Islet of Langerhans (tissue), 1 donor: ENCODE measurements around the gene HERC5.
"Not testable (repeated sequence)": the region's sequence is repeated elsewhere in the genome, so short reads cannot be mapped to it uniquely, and the experiment has no call there.

Source experiments
- FAIRE-seq: peaks from one replicate; lab custom pipeline; 2011; peaks lifted over from hg19 to GRCh38; lab: Jason Lieb, UNC

The HERC5 gene

GRCh38 chr4:88522702-88523324 lies 65.9 kb downstream of the HERC5 start:
- FAIRE-seq: no peak

DNA sequence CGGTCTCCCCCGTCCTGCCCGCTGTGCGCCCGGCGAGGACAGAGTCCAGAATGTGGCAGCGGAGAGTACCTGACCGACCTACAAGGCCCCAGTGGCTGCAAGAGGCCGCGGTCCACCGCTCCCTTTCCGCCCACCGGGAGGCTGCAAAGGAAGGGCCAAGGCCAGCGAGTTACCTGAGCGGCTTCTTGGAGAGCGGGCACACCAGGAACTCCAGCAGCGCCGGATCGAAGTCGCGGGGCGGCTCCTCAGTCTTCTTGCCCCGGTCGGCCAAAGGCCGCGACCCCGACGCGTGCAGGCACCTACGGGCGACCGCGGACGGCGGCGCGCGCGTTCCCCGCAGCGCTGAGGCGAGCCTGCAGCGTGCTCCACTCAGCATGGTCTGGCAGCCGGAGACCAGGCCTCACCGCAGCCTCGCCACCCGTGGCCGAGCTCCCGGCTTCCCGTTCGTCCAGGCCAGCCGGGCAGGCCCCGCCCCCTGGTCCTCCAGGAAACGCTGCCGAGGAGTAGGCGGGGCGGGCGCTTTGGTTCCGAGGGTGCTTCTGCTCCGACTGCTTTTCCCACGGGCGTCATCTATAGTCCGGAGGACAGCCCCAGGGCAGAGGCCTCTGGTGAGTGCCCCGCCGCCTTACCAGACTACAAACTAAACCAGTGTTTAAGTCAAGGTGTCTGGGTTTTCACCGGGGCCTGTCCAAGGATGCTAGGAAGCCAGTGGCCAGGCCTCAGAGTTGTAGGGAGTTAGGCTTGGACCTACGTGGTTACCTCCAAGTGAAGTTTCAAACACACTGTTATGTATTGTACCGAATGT lies 66.6 kb downstream of the HERC5 start, which contains the start of gene PYURF:
PYURF (minus strand) TSS at position 452 of the 805 bp plus-strand sequence; CDS start at position 376, 76 bp downstream.
- FAIRE-seq: no peak

DNA sequence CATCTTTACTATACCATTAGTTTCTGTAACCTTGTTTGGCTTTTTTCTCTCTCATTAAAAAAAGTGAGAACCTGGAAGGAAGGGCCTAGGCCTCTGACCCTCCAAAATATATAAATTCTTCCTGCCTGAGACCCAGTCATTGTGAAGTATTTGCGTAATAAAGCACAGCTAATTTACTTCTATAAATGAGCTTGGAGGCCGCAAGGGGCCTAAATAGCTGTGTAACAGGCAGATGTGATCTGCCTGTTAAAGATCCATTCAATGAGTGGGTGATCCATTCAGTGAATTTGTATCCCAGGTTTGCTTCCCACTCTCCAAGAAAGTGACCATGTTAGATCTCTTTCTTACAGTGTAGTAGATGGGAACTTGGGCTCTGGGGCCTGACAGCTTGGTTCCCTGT lies 67.3 kb downstream of the HERC5 start:
- no peak for FAIRE-seq

DNA sequence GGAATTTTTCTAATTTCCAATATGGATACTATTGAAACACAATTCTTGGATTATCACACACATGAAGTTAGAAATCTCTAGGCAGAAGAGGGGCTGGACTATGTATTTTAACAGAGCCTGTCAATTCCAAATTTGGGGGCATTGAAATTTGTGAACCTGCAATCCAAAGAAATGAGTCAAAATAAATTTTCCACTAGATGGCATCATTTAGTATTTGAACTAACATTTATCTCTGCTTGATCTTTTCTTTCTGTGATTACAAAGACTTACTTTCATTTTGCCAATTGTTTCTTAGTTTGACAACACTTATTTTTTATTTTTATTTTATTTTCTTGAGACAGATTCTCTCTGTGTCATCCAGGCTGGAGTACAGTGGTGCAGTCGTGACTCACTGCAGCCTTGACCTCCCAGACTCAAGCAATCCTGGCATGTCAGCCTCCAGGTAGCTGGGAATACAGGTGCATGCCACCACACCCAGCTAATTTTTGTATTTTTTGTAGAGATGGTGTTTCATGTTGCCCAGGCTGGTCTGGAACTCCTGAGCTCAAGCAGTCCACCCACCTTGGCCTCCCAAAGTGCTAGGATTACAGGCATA lies 69.4 kb downstream of the HERC5 start:
- peak; percentile 90 for FAIRE-seq

GRCh38 chr4:88527787-88528186 lies 70.9 kb downstream of the HERC5 start:
- no peak for FAIRE-seq

DNA sequence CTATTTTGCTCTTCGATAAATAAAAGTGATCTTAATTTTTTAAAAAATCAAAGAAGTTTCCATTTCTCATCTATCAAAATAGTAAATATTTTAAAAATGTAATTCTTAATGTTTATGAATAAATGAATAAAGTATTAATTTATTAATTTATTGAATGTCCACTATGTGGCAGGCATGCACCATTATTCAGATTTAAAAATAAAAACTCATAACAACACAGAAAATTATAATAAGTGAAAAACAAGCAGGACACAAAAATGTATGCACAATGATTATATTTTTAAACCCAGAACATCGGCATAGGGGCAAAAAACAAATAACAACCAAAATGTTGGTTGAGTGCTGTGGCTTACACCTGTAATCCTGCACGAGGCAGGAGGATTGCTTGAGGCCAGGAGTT lies 71.9 kb downstream of the HERC5 start:
- no peak for FAIRE-seq

DNA sequence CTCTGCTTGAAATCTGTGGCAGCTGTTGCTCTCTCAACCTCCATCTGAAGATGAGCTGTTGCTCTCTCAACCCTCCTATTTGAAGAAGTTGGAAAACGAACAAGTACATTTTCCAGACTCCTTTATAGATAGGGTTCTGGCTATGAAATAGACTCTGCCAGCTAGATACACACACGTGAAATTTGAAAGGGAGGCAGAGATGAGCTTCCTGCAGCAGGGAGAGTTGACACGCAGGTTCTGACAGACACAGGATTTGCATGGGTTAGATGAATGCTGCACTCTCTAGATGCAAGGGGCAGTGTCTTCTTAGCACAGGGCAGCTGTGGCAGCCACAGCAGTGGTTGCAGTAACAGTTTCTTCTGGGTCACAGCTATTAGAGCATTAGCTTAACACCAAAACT lies 74.6 kb downstream of the HERC5 start:
- FAIRE-seq: no peak

DNA sequence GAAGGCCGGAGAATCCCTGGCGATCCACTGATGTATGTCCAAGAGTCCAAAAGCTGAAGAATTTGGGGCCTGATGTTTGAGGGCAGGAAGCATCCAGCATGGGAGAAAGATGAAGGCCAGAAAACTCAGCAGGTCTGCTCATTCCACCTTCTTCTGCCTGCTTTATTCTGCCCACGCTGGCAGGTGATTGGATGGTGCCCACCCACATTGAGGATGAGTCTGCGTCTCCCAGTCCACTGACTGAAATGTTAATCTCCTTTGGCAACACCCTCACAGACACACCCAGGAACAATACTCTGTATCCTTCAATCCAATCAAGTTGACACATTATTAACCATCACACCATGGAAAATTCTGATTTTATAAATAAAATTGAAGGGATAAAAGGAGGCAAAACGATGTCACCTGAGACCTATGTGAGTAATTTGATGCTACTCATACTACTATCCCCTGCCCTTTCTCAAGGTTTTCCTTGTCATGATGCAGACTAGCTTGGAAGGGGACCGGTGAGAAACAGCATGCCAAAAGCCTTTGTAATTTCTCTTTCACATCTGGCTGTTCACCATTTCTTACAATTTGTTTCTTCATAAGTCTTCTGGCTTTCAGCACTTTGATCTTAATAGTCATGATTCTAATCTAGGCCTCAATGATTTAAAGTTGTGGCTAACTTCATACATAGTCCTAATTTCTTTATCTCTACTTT lies 76.3 kb downstream of the HERC5 start:
- FAIRE-seq: no peak

- no peak for FAIRE-seq
Measured at GRCh38 chr4:88533937-88534750, 77.2 kb downstream of the HERC5 start.

DNA sequence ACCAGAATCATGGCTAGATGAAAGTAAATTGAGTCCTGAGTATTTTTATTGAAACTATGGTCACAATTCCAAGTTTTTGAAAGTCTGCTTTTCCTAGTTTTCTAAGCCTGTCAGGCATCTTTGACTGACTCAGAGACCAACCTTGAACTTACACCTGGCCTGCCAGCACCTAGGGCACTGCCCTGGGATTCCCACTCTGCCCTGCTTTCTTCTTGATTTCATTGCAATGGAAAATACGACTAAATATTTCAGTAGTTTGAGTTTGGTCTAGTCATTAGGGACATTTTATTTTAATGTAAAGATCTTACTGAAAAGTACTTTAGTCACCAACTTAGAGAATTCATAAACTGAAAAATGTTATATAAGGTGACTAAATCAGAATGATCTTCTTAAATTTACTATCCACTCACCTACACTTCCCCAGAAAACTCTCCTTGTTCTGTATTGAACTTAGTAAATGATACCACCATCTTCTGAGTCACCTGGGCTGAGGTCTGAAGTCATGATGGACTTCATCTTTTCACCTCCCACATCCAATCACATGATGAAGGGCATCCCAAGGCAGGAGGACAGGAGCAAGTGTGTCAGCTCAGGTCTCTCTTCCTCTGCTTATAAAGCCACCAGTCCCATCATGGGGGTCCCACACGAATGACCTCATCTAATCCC lies 78.3 kb downstream of the HERC5 start:
- FAIRE-seq: no peak

DNA sequence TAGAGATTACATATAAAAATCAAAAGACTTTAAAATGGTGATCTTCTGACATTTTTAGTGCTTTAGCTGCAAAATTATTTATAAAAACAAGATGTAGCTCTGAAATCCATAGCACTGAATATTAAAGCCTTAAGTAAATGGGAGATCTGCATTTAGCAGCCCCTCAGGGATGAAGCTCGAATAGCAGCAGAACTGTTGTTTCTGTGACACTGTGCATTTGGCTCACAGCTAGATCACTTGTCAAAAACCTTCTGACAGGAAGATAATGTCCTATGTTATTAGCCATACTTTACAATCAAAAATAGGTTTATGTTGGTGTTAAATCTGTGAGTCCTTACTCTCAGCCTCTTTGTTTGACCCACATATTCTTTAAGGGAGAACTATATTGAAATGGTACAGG lies 80.8 kb downstream of the HERC5 start:
- FAIRE-seq: no peak

- FAIRE-seq: not testable (repeated sequence)
Measured at GRCh38 chr4:88539322-88540068, 82.6 kb downstream of the HERC5 start.

GRCh38 chr4:88549815-88550214 lies 92.9 kb downstream of the HERC5 start:
- no peak for FAIRE-seq
